GM18498 (cell line): ENCODE results near the gene ZNF423.

Experiments
- ATAC-seq: cut with Tn5 transposase; IDR thresholded peaks from one replicate; pipeline ENCODE4 v1.9.1; 2021; ENCODE audit warnings: mild to moderate bottlenecking, moderate library complexity; ENCODE audit not compliant: unreplicated experiment

The ZNF423 gene

GRCh38 chr16:49826515-49826914 lies 29.4 kb downstream of the ZNF423 start:
- ATAC-seq = no peak

- no peak for ATAC-seq
Observed at GRCh38 chr16:49825041-49825440, 30.9 kb downstream of the ZNF423 start.

GRCh38 chr16:49824593-49824992 lies 31.3 kb downstream of the ZNF423 start:
- no peak for ATAC-seq

GRCh38 chr16:49822649-49823370 lies 33.1 kb downstream of the ZNF423 start:
- no peak for ATAC-seq

GRCh38 chr16:49821614-49822282 lies 34.2 kb downstream of the ZNF423 start:
- ATAC-seq = no peak

- no peak for ATAC-seq
Observed at GRCh38 chr16:49821156-49821555, 34.8 kb downstream of the ZNF423 start.

GRCh38 chr16:49817754-49818507 lies 38.0 kb downstream of the ZNF423 start:
- no peak for ATAC-seq

GRCh38 chr16:49816875-49817274 lies 39.0 kb downstream of the ZNF423 start:
- no peak for ATAC-seq

- ATAC-seq = no peak
Observed at GRCh38 chr16:49811644-49812334, 44.1 kb downstream of the ZNF423 start.

GRCh38 chr16:49810831-49811230 lies 45.1 kb downstream of the ZNF423 start:
- ATAC-seq = no peak

- no peak for ATAC-seq
Observed at GRCh38 chr16:49809561-49809960, 46.4 kb downstream of the ZNF423 start.

- no peak for ATAC-seq
Observed at GRCh38 chr16:49809062-49809461, 46.9 kb downstream of the ZNF423 start.

GRCh38 chr16:49806446-49806845 lies 49.5 kb downstream of the ZNF423 start:
- no peak for ATAC-seq

- ATAC-seq = no peak
Observed at GRCh38 chr16:49801290-49801689, 54.6 kb downstream of the ZNF423 start.

GRCh38 chr16:49800876-49801275 lies 55.0 kb downstream of the ZNF423 start:
- ATAC-seq = no peak

GRCh38 chr16:49800441-49800840 lies 55.5 kb downstream of the ZNF423 start:
- ATAC-seq = no peak

- ATAC-seq = no peak
Observed at GRCh38 chr16:49799172-49799571, 56.7 kb downstream of the ZNF423 start.

GRCh38 chr16:49795513-49795912 lies 60.4 kb downstream of the ZNF423 start:
- ATAC-seq = no peak

GRCh38 chr16:49793244-49793643 lies 62.7 kb downstream of the ZNF423 start:
- ATAC-seq = no peak

- no peak for ATAC-seq
Observed at GRCh38 chr16:49789616-49790015, 66.3 kb downstream of the ZNF423 start.

GRCh38 chr16:49788986-49789385 lies 66.9 kb downstream of the ZNF423 start:
- ATAC-seq = no peak
